ENCODE data around the gene CD244. TPM values are rescaled to one million over a fixed set of nuclear protein-coding genes. Genes with fewer than 3 reads are reported as not detected.
A peak's percentile ranks its signal among the peaks of the same experiment; 100 is the strongest.

The CD244 gene
- total RNA-seq, 2 experiments from 2014 or later: not detected

DNA sequence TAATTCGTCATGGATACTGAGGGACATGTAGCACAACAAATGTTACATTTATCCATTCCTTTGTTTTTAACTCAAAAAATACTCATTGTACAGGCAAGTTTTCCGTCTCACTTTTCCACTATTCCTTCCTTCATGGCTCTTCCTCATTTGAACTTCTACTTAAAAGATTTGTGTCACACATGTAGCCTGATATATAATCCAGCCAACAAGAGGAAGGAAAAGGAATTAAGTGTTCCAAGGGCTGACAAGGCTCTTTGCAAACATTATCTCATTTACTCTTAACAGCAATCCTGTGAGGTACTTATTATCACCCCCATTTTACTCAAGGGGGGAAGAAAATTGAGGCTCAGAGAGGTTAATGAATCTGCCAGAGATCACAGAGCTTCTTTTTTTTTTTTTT, 22.9 kb downstream of the CD244 start:
- H3K79me2 ChIP-seq (ENCODE audit: insufficient read depth, low read depth, low read length): no peaks in the 10 kb centered on the region
- H3K4me1 ChIP-seq (ENCODE audit: insufficient read depth, low read length, poor library complexity, severe bottlenecking): peaks cover 45% of the 10 kb centered on the region
- H3K4me2 ChIP-seq (ENCODE audit: low read length): no peak overlapping the region
- no TSS peak for BruUV-seq (replicated peaks)
- no peaks in the 10 kb centered on the region for H3K9me2 ChIP-seq (ENCODE audit: insufficient read depth, low read length)
- no peak overlapping the region for H3K4me3 ChIP-seq (ENCODE audit: low read depth, low read length, poor library complexity, severe bottlenecking)
- ChIA-PET POLR2A (interaction anchor here (0.6 kb wide), 1 partner anchor 30 kb away, joined by 3 read pairs; no protein-coding TSS in a partner anchor), CTCF (ENCODE audit: unreplicated experiment) (no interaction called here)
- no peak for TF ChIP-seq EZH2phosphoT487 (IDR thresholded peaks at IDR 0.05; ENCODE audit: borderline replicate concordance, low read depth, low read length)
- TF ChIP-seq, protein P1, sequence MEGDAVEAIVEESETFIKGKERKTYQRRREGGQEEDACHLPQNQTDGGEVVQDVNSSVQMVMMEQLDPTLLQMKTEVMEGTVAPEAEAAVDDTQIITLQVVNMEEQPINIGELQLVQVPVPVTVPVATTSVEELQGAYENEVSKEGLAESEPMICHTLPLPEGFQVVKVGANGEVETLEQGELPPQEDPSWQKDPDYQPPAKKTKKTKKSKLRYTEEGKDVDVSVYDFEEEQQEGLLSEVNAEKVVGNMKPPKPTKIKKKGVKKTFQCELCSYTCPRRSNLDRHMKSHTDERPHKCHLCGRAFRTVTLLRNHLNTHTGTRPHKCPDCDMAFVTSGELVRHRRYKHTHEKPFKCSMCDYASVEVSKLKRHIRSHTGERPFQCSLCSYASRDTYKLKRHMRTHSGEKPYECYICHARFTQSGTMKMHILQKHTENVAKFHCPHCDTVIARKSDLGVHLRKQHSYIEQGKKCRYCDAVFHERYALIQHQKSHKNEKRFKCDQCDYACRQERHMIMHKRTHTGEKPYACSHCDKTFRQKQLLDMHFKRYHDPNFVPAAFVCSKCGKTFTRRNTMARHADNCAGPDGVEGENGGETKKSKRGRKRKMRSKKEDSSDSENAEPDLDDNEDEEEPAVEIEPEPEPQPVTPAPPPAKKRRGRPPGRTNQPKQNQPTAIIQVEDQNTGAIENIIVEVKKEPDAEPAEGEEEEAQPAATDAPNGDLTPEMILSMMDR (conservative IDR thresholded peaks at IDR 0.05; ENCODE audit: low read length): no peak
- intact Hi-C loops (cut with micrococcal nuclease; ENCODE audit: unreplicated experiment): loop anchor here (10.0 kb wide), 2 partner anchors 255 to 415 kb away; partner anchors contain the start of gene KLHDC9
- DNase-seq (ENCODE audit: low spot score): no peak
- no peak overlapping the region for H3K27ac ChIP-seq (ENCODE audit: low read depth, low read length, poor library complexity, severe bottlenecking)
- H4K20me1 ChIP-seq (ENCODE audit: insufficient read depth, low read length): no peaks in the 10 kb centered on the region
- H2AFZ ChIP-seq (ENCODE audit: low read length): no peak overlapping the region
- H3K36me3 ChIP-seq (ENCODE audit: insufficient read depth, low read length): no peaks in the 10 kb centered on the region
- H3K9me3 ChIP-seq (ENCODE audit: low read length): no peaks in the 10 kb centered on the region

DNA sequence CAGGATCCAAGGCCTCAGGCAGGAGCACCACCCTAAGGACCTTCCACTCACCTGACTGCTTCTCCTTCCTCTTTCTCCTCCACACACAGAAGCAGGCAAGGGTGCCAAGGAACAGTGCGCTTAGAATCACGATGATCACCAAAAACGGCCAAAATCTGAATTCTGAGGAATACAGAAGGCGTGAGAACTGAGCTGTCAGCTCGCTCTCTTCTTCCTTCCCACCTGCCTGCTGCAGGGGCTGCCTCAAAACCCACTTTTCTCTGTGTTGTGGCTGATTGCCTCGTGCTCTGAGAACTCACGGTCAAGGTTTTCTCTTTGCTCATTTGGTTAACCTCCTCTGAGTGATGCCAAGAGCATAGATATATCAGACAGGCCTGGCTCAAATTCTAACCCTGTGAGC, 23.8 kb downstream of the CD244 start:
- H3K4me3 ChIP-seq (ENCODE audit: low read depth, low read length, poor library complexity, severe bottlenecking): no peak overlapping the region

More for the DNA sequence above, 23.8 kb downstream of the CD244 start:
- no peak overlapping the region for H3K27ac ChIP-seq (ENCODE audit: low read depth, low read length, poor library complexity, severe bottlenecking)
- CTCF ChIA-PET (ENCODE audit: unreplicated experiment): no interaction called here
- no TSS peak for BruUV-seq (replicated peaks)
- no peak overlapping the region for H3K4me2 ChIP-seq (ENCODE audit: low read length)
- no peaks in the 10 kb centered on the region for H4K20me1 ChIP-seq (ENCODE audit: insufficient read depth, low read length)
- H3K36me3 ChIP-seq (ENCODE audit: insufficient read depth, low read length): no peaks in the 10 kb centered on the region
- TF ChIP-seq, protein P1 (conservative IDR thresholded peaks at IDR 0.05; ENCODE audit: low read length): no peak
- TF ChIP-seq EZH2phosphoT487 (IDR thresholded peaks at IDR 0.05; ENCODE audit: borderline replicate concordance, low read depth, low read length): no peak
- peaks cover 45% of the 10 kb centered on the region for H3K4me1 ChIP-seq (ENCODE audit: insufficient read depth, low read length, poor library complexity, severe bottlenecking)
- peak overlapping the region; percentile 40; the same call in 1 of the 2 replicates for H2AFZ ChIP-seq (ENCODE audit: low read length)
- H3K79me2 ChIP-seq (ENCODE audit: insufficient read depth, low read depth, low read length): no peaks in the 10 kb centered on the region
- no peak for DNase-seq (ENCODE audit: low spot score)
- POLR2A ChIA-PET: interaction anchor here (1.0 kb wide), 1 partner anchor 9 kb away, joined by 4 read pairs; no protein-coding TSS in a partner anchor
- intact Hi-C loops (cut with micrococcal nuclease; ENCODE audit: unreplicated experiment): loop anchor here (10.0 kb wide), 2 partner anchors 256 to 414 kb away; partner anchors contain the start of gene KLHDC9
- no peaks in the 10 kb centered on the region for H3K9me3 ChIP-seq (ENCODE audit: low read length)
- no peaks in the 10 kb centered on the region for H3K9me2 ChIP-seq (ENCODE audit: insufficient read depth, low read length)
